Activated naive CD8-positive, alpha-beta T cell treated with anti-CD3 and anti-CD28 coated beads, Interleukin-2, amount 50 U/mL, for 24 hours (primary cell): ENCODE results near the gene ODC1.
"Not testable (repeated sequence)": the region's sequence is repeated elsewhere in the genome, so short reads cannot be mapped to it uniquely, and the experiment has no call there.

Experiments used
- ATAC-seq: fragments of 150-1000 bp; cut with Tn5 transposase; one replicate; pipeline ENCODE4 v1.10.0; 2021
- DNase-seq: peaks from one replicate; pipeline ENCODE4 v3.0.0; 2021
- H3K27ac Mint-ChIP-seq: one replicate; pipeline ENCODE4 v1.8.0; 2021; ENCODE audit warnings: mild to moderate bottlenecking, mixed read lengths
- H3K27me3 Mint-ChIP-seq: one replicate; pipeline ENCODE4 v1.8.0; 2021; ENCODE audit warnings: mixed read lengths
- H3K36me3 Mint-ChIP-seq: one replicate; pipeline ENCODE4 v1.8.0; 2021; ENCODE audit warnings: low read depth, mixed read lengths
- H3K4me1 Mint-ChIP-seq: one replicate; pipeline ENCODE4 v1.8.0; 2021; ENCODE audit warnings: mixed read lengths
- H3K4me3 Mint-ChIP-seq: one replicate; pipeline ENCODE4 v1.8.0; 2021; ENCODE audit warnings: mild to moderate bottlenecking, moderate library complexity, mixed read lengths
- H3K9me3 Mint-ChIP-seq: one replicate; pipeline ENCODE4 v1.8.0; 2021; ENCODE audit warnings: mixed read lengths

Gene ODC1

GRCh38 chr2:10447895-10448575, at the start of gene ODC1:
Gene ODC1, minus strand, starts transcription at chr2:10448327. Its CDS starts 3,295 bp downstream, at chr2:10445032.
- Mint-ChIP-seq H3K27ac (peak within 1 kb of the TSS; percentile 92), H3K4me3 (peak within 1 kb of the TSS; percentile 88), H3K36me3 (peaks cover 33% of the 10 kb centered on the region), H3K9me3 (no peaks in the 10 kb centered on the region), H3K27me3 (no peaks in the 10 kb centered on the region), H3K4me1 (peaks cover 58% of the 10 kb centered on the region)
- ATAC-seq (peak; percentile 84), DNase-seq (peak; percentile 98)

DNA sequence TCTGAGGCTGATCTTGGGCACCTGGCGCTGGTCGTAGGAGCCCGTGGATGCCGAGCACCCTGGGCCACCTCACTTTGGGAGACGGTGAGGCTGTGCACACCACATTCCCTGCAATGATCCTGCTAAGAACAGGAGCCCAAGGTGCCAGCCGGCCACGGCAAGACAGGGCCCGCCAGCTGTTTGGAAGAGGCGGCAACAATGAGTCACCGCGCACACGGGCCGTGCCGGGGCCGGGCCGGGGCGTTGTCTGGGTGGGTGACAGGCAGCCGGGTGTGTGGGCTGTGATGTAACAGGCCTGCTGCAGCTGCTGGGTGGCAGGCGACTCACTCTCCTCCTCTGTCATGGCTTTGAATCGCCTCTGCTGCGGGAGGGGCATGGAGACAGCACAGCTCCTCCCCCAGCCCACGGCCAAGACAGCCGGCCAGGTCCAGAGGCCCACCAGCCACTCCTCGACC, 49.7 kb upstream of the ODC1 start:
- ATAC-seq (peak; percentile 33), DNase-seq (peak; percentile 57)
- no peaks in the 10 kb centered on the region for H3K9me3 Mint-ChIP-seq
- peaks cover 12% of the 10 kb centered on the region for H3K27me3 Mint-ChIP-seq
- no peak overlapping the region for H3K4me3 Mint-ChIP-seq
- H3K36me3 Mint-ChIP-seq: no peaks in the 10 kb centered on the region
- peaks cover 25% of the 10 kb centered on the region for H3K4me1 Mint-ChIP-seq
- no peak overlapping the region for H3K27ac Mint-ChIP-seq

GRCh38 chr2:10495988-10496313, 47.8 kb upstream of the ODC1 start:
- Mint-ChIP-seq H3K4me1 (peaks cover 25% of the 10 kb centered on the region), H3K27ac (no peak overlapping the region), H3K4me3 (no peak overlapping the region), H3K36me3 (peaks cover 5% of the 10 kb centered on the region), H3K27me3 (peaks cover 11% of the 10 kb centered on the region), H3K9me3 (peaks cover 7% of the 10 kb centered on the region)
- ATAC-seq (no peak), DNase-seq (no peak)

DNA sequence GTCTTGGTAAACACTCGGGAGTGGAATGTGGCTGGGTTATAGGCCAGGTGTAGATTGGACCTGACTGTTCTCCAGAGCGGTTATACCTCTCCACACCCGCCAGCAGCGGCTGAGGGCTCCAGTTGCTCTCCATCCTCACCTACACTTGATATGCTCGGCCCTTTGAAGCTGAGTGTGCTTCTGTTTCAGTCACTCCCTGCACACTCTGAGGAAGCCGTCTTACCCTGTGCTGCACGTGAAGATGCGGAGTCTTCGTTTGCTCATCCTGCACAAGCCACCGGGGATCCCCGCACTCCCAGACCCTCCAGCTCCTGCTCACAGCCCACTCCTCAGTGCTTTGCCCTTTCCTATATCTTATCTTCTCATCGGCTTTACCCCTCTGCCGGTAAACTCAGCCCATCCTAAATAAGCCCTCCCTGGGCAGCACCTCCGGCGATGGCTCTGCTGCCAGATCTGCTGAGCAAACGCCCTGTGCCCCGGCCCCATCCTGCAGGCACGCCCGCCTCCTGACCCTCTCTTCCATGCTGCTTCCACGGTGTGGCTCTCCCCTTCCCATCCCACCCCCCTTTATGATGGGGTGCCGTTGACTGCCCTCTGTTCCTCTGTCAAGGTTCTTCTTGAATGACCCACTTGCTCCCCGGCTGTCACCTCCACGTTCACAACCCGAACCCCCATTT, 47.3 kb upstream of the ODC1 start:
- H3K4me3 Mint-ChIP-seq: no peak overlapping the region
- ATAC-seq: no peak
- H3K9me3 Mint-ChIP-seq: peaks cover 7% of the 10 kb centered on the region
- DNase-seq: no peak
- peaks cover 25% of the 10 kb centered on the region for H3K4me1 Mint-ChIP-seq
- H3K27me3 Mint-ChIP-seq: peaks cover 15% of the 10 kb centered on the region
- H3K36me3 Mint-ChIP-seq: peaks cover 5% of the 10 kb centered on the region
- H3K27ac Mint-ChIP-seq: no peak overlapping the region

DNA sequence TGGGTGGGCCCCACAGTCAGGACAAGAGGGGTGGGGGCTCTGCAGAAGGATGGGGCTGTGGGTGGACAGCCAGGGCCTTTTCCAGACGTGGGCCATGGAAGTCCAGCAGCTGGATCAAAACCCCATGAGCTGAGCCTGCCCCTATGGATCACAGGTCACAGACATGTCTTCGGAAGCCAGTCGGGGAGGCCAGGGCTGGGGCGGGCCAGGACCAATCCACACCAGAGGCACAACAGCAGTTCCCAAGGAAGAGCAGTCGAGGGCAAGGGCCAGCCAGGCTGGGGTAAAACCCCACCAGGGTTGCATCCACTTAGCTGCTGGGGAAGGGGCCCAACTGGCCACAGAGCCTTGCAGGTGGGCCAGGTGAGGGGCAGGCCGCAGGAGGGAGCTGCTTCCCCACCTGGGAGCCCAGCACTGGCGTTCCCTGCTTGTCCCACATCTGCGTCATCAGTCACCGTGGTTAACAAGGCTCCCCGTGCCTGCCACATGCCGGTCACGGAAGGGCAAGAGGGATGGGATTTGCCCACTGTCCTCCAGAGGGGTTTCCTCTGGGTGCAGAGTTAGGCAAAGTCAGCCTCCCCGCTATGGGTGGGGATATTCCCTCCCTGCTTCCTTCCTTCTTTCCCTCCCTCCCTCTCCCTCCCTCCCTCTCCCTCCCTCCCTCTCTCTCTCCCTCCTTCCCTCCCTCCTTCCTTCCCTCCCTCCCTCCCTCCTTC, 46.4 kb upstream of the ODC1 start:
- H3K9me3 Mint-ChIP-seq: peaks cover 7% of the 10 kb centered on the region
- peaks cover 5% of the 10 kb centered on the region for H3K36me3 Mint-ChIP-seq
- H3K27ac Mint-ChIP-seq: no peak overlapping the region
- peaks cover 15% of the 10 kb centered on the region for H3K27me3 Mint-ChIP-seq
- ATAC-seq (no peak), DNase-seq (no peak)
- no peak overlapping the region for H3K4me3 Mint-ChIP-seq
- peaks cover 25% of the 10 kb centered on the region for H3K4me1 Mint-ChIP-seq

DNA sequence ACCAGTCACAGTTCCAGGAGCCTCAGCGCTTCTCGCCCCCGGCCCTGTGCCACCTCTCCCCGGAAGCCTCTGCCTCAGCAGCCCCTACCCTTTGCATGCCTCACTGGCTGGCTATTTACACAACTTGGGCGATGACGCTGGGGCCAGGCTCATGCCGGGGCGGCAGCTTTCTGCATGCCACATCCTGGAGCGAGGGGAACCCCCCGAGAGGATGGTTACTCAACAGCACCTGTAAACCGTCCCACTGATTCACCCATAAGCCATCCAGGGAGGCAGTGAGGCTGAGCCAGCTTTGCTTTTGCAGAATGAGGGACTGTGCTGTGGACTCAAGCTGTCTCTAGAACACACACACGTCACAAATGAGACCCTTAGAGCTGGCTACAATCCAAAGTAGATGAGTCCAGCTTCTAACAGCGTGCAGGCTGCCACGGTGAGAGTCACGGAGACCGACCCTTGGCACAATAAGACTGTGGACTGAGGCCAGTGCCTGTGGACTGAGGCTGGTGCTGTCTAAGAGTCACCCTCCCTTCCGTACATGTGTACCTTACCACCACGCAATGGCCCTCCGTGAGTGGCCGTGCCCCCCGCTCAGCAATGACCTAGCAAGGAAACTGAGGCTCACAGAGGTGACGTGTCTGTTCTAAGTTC, 45.6 kb upstream of the ODC1 start:
- Mint-ChIP-seq H3K4me3 (no peak overlapping the region), H3K4me1 (peaks cover 25% of the 10 kb centered on the region), H3K27ac (no peak overlapping the region), H3K27me3 (peaks cover 15% of the 10 kb centered on the region), H3K9me3 (peaks cover 7% of the 10 kb centered on the region), H3K36me3 (peaks cover 5% of the 10 kb centered on the region)
- ATAC-seq: peak; percentile 97
- DNase-seq: peak; percentile 79

DNA sequence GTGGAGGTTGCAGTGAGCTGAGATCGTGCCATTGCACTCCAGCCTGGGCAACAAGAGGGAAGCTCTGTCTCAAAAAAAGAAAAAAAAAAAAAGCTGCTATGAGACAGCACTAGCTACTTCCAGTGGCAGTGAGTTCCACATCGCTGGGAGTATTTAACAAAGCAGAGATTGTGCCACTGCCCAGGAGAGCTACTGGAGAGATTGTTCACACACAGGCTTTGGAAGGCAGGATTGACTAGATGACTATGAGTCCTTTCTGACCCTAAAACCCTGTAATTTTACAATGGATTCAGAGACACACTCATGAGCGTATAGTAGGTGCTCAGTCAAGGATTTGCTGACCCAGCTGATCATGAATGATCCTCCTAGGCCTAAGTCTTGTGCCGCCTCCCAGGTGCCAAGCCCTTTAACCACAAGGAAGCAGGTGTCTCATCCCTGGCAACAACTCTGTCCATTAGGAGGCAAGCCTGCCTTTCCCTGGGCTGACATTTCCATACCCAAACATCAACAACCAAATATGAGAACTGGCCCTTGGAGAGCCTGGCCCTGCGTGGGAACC, 45.0 kb upstream of the ODC1 start:
- peaks cover 19% of the 10 kb centered on the region for H3K27me3 Mint-ChIP-seq
- H3K36me3 Mint-ChIP-seq: peaks cover 5% of the 10 kb centered on the region
- H3K9me3 Mint-ChIP-seq: peaks cover 7% of the 10 kb centered on the region
- peaks cover 28% of the 10 kb centered on the region for H3K4me1 Mint-ChIP-seq
- no peak overlapping the region for H3K27ac Mint-ChIP-seq
- H3K4me3 Mint-ChIP-seq: no peak overlapping the region
- DNase-seq (no peak), ATAC-seq (no peak)

DNA sequence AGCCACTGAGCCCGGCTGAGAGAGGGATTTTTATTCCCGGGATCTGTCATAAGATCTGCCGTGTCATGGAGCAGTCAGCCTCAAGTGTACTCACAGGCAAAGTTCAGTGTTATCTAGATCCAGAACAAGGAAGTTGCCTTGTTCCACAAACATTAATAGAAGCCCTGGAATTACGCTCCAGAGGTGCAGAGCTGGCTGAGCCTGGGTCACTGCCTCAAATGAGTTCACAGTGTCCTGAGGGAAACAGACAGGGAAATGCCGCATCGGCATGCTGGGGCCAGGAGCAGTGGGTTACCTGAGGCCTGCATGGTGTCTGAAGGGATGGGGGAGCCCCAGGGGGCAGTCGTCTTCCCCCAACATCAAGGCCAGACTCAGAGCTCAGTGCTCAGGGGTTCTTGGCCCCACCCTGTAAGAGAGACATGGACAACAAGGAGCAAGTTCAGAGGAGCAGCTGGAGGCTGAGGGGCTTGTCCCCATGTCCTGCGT, 42.7 kb upstream of the ODC1 start:
- peaks cover 7% of the 10 kb centered on the region for H3K9me3 Mint-ChIP-seq
- peaks cover 5% of the 10 kb centered on the region for H3K36me3 Mint-ChIP-seq
- peaks cover 44% of the 10 kb centered on the region for H3K4me1 Mint-ChIP-seq
- no peak overlapping the region for H3K27ac Mint-ChIP-seq
- DNase-seq (no peak), ATAC-seq (no peak)
- H3K4me3 Mint-ChIP-seq: no peak overlapping the region
- peaks cover 12% of the 10 kb centered on the region for H3K27me3 Mint-ChIP-seq

- DNase-seq (no peak), ATAC-seq (no peak)
- Mint-ChIP-seq H3K36me3 (peaks cover 5% of the 10 kb centered on the region), H3K9me3 (peaks cover 7% of the 10 kb centered on the region), H3K27ac (no peak overlapping the region), H3K4me3 (no peak overlapping the region), H3K27me3 (peaks cover 14% of the 10 kb centered on the region), H3K4me1 (peaks cover 43% of the 10 kb centered on the region)
These were observed 41.9 kb upstream of the ODC1 start for GRCh38 chr2:10489842-10490555.

DNA sequence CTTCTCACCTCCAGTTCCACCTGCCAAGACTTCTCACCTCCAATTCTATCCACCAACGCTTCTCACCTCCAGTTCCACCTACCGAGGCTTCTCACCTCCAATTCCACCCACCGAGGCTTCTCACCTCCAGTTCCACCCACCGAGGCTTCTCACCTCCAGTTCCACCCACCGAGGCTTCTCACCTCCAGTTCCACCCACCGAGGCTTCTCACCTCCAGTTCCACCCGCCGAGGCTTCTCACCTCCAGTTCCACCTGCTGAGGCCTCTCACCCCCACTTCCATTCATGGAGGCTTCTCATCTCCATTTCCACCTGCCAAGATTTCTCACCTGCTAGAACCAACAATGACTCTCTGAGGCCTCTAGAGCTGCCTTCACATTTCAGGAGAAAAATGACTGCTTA, 40.0 kb upstream of the ODC1 start:
- not testable (repeated sequence) for H3K4me3 Mint-ChIP-seq, H3K27ac Mint-ChIP-seq, DNase-seq, H3K9me3 Mint-ChIP-seq, ATAC-seq, H3K36me3 Mint-ChIP-seq
- Mint-ChIP-seq H3K4me1 (peaks cover 28% of the 10 kb centered on the region), H3K27me3 (peaks cover 26% of the 10 kb centered on the region)

DNA sequence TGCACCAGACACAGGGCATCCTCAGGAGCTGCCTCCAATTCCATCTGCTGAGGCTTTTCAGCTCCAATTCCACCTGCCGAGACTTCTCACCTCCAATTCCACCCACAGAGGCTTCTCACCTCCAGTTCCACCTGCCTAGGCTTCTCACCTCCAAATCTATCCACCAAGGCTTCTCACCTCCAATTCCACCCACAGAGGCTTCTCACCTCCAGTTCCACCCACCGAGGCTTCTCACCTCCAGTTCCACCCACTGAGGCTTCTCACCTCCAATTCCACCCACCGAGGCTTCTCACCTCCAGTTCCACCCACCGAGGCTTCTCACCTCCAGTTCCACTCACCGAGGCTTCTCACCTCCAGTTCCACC, 39.6 kb upstream of the ODC1 start:
- not testable (repeated sequence) for H3K4me3 Mint-ChIP-seq, H3K36me3 Mint-ChIP-seq, DNase-seq, H3K27ac Mint-ChIP-seq, ATAC-seq, H3K9me3 Mint-ChIP-seq
- Mint-ChIP-seq H3K4me1 (peaks cover 26% of the 10 kb centered on the region), H3K27me3 (peaks cover 29% of the 10 kb centered on the region)

- Mint-ChIP-seq H3K4me1 (peaks cover 26% of the 10 kb centered on the region), H3K27me3 (peaks cover 34% of the 10 kb centered on the region), H3K4me3 (no peak overlapping the region), H3K9me3 (peaks cover 7% of the 10 kb centered on the region), H3K27ac (no peak overlapping the region), H3K36me3 (peaks cover 5% of the 10 kb centered on the region)
- ATAC-seq (no peak), DNase-seq (no peak)
These were observed 39.1 kb upstream of the ODC1 start for GRCh38 chr2:10487081-10487740.

DNA sequence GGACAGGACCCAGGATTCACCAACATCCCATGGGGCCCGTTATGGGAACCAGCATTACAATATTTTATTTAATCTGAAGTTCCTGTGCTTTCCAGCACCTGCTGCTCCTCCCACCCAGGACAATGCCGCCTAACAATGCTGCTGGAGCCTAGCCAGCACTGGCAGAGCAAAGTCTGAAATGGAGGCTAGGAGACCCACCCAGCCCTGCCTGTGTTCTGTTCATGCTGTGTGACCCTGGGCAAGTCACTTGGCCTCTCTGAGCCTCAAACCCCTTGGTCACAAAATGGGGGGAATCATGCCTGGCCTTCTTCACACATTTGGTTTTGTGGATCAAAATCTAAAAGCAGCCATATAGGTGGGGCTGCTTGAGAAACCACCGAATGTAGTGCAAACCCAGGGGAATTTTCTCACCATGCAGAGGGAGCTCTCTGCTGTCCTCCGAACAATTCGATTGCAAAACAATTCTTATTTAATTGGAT, 38.5 kb upstream of the ODC1 start:
- Mint-ChIP-seq H3K4me3 (no peak overlapping the region), H3K27me3 (peaks cover 37% of the 10 kb centered on the region), H3K9me3 (peaks cover 7% of the 10 kb centered on the region), H3K27ac (no peak overlapping the region), H3K4me1 (peaks cover 26% of the 10 kb centered on the region), H3K36me3 (peaks cover 5% of the 10 kb centered on the region)
- DNase-seq: no peak
- ATAC-seq: no peak
